Activated CD4-positive, alpha-beta memory T cell treated with anti-CD3 and anti-CD28 coated beads, Interleukin-2, amount 10 ng/mL, durations not matched to agents 7 days and 5 days (primary cell): ENCODE measurements around the gene KRT32. TPM values are rescaled to one million over a fixed set of nuclear protein-coding genes. Genes with fewer than 3 reads are reported as not detected.

Source experiments
- CTCF ChIA-PET: fragments of 350-600 bp; sonication (Branson Sonifier 250); formaldehyde crosslinking; loops from one replicate; lab custom pipeline; 2021; ENCODE audit warnings: antibody characterized with exemption, inconsistent platforms; lab: Charles Lee
- POLR2A ChIA-PET: fragments of 350-600 bp; sonication (Branson Sonifier 250); formaldehyde crosslinking; loops from one replicate; lab custom pipeline; 2021; ENCODE audit warnings: antibody characterized with exemption; lab: Charles Lee
- DNase-seq: peaks from one replicate; pipeline ENCODE4 v3.0.0-alpha.2; 2020
- H3K27ac Mint-ChIP-seq: one replicate; pipeline ENCODE4 v1.8.0; 2021; ENCODE audit warnings: mild to moderate bottlenecking, mixed read lengths
- H3K27me3 Mint-ChIP-seq: one replicate; pipeline ENCODE4 v1.8.0; 2021; ENCODE audit warnings: mixed read lengths
- H3K36me3 Mint-ChIP-seq: one replicate; pipeline ENCODE4 v1.8.0; 2021; ENCODE audit warnings: low read depth, mixed read lengths
- H3K4me1 Mint-ChIP-seq: one replicate; pipeline ENCODE4 v1.8.0; 2021; ENCODE audit warnings: mixed read lengths
- H3K4me3 Mint-ChIP-seq: one replicate; pipeline ENCODE4 v1.8.0; 2021; ENCODE audit warnings: mild to moderate bottlenecking, mixed read lengths
- H3K9me3 Mint-ChIP-seq: one replicate; pipeline ENCODE4 v1.8.0; 2021; ENCODE audit warnings: mixed read lengths
- total RNA-seq, 2 experiments: library from RNA; stranded (reverse); gene quantifications; one replicate each; pipeline ENCODE4 v1.2.3, GENCODE V29; 2021

KRT32 gene
- total RNA-seq, 2 experiments from 2014 or later: not detected

DNA sequence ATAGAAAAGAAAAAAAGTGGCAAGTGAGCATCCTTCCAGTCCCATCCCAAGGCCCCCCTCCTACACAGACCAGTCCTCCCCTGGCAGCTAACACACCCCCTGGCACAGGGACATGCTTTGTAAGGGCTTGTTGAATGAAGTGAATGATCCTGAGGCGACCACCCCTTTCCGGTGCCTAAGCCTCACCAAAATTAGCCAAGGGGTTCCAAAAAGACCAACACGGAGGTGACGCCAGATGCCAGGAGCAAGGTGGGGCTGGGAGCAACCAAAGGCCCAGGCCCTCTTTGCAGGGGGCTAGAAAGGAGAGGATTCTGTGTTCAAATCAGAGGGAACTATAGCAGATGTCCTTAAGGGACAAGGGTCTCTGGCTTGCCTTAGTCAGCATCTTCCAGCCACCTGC is 8.2 kb upstream of the KRT32 start:
- POLR2A ChIA-PET: no interaction called here
- peaks cover 8% of the 10 kb centered on the region for H3K27me3 Mint-ChIP-seq
- no peak for DNase-seq

DNA sequence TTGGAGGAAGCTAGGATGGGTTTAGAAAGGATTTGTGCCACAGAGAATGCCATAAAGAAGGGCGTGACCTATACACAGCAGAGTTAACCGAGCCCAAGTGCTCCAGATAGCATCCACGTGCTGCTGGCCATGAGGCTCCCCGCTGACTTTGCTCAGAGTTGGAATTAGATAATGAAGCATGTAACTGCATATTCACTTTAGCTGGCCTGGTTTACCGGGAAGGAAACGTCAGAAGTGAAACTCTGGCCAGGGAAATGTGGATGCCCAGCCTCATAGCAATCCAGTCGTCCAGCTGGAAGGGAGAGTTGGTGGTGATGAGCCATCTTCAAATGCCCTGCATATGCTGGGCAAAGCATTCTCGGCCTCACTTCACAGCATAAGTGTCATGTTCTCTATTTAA is 7.7 kb upstream of the KRT32 start:
- Mint-ChIP-seq H3K4me1 (no peaks in the 10 kb centered on the region), H3K36me3 (no peaks in the 10 kb centered on the region), H3K4me3 (no peak overlapping the region), H3K9me3 (no peaks in the 10 kb centered on the region), H3K27me3 (peaks cover 8% of the 10 kb centered on the region), H3K27ac (no peak overlapping the region)
- CTCF ChIA-PET: interaction anchor here (1.4 kb wide), 1 partner anchor 74 kb away, joined by 3 read pairs; no protein-coding TSS in a partner anchor
- POLR2A ChIA-PET: no interaction called here
- no peak for DNase-seq

More for the DNA sequence above, 8.2 kb upstream of the KRT32 start:
- no peaks in the 10 kb centered on the region for H3K36me3 Mint-ChIP-seq
- no peak overlapping the region for H3K4me3 Mint-ChIP-seq
- H3K9me3 Mint-ChIP-seq: no peaks in the 10 kb centered on the region
- CTCF ChIA-PET: no interaction called here
- no peaks in the 10 kb centered on the region for H3K4me1 Mint-ChIP-seq
- H3K27ac Mint-ChIP-seq: no peak overlapping the region

DNA sequence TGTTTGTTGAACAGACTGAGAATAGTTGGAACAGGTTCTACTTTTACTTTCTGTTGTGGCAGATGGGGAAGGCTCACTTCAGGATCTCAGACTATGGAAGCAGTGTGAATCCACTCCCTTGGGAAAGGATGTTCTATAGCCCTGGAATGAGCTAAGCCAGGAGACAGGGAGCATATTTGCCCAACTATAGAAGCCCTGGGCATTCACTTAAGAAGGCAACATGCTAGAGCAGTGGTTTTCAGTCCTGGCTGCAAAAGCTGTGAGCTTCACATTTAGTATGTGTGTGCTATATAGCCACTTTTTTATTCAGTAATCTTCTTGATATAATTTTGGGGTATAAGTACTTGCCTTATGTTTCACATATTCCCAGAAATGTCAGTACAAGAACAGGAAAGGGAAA is 1.2 kb upstream of the KRT32 start:
- DNase-seq: no peak
- Mint-ChIP-seq H3K36me3 (no peaks in the 10 kb centered on the region), H3K4me1 (no peaks in the 10 kb centered on the region), H3K9me3 (no peaks in the 10 kb centered on the region), H3K27ac (no peak overlapping the region), H3K27me3 (peaks cover 8% of the 10 kb centered on the region), H3K4me3 (no peak overlapping the region)
- POLR2A ChIA-PET: no interaction called here
- CTCF ChIA-PET: no interaction called here

DNA sequence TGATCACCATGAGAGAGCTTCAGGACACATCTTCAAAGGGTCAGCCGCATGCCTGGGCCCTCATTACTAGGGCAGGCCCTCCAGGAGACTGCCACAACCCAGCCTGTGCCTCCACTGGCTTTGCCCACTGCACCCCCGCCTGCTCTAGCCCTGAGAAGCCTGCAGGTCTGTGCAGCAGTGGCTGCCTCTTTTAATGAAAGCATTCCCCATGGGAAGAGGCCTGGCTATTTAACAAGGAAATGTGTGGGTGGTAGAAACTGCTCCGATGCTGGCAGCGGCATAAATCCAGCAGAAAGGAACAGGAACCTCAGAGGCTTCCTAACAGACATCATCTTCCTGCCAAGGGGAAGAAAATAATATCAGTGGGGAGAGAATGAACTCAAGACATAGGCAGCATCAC is 375 bp upstream of the KRT32 start:
- Mint-ChIP-seq H3K27ac (no peak overlapping the region), H3K36me3 (no peaks in the 10 kb centered on the region), H3K4me1 (no peaks in the 10 kb centered on the region), H3K4me3 (no peak overlapping the region), H3K9me3 (no peaks in the 10 kb centered on the region), H3K27me3 (peaks cover 6% of the 10 kb centered on the region)
- ChIA-PET CTCF (no interaction called here), POLR2A (no interaction called here)
- DNase-seq: no peak

DNA sequence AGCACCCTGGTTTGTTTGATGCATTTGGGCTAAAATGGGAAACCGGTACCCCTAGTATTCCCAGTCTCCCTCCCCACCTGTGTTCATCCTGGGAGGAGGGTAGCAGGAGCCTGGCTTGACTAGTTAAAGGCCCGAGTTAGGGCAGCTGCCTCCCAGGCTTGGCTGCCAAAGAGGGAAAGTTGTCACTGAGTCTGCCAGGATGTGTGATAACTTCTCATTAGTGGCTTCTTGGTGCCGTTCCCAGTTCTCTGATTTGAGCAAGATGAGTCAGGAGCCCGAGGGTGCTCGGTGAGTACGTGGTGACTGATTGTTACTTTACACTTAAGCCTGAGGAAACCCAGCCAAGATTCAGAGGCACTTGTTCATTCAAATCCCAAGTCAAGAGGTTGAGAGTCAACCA is 2.5 kb downstream of the KRT32 start:
- POLR2A ChIA-PET: no interaction called here
- Mint-ChIP-seq H3K4me3 (no peak overlapping the region), H3K27ac (no peak overlapping the region), H3K4me1 (no peaks in the 10 kb centered on the region), H3K9me3 (no peaks in the 10 kb centered on the region), H3K36me3 (no peaks in the 10 kb centered on the region), H3K27me3 (peaks cover 3% of the 10 kb centered on the region)
- CTCF ChIA-PET: no interaction called here
- DNase-seq: no peak

DNA sequence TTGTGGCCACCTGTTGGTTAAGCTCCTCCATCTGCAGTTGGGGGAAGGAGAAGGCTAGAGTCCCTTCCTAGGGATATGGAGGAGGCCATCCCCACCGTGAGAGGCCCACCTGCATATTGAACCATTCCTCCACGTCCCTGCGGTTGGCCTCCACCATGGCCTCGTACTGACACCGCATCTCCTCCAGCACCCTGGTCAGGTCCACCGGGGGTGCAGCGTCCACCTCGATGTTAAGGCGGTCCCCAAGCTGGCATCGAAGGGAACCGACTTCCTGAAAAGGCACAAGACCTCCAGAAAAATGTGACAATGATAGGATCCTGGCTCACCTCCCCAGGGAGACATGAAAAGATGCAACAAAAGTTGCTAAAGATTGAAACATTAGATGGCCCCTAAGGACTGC is 3.0 kb downstream of the KRT32 start:
- Mint-ChIP-seq H3K36me3 (no peaks in the 10 kb centered on the region), H3K27me3 (peaks cover 3% of the 10 kb centered on the region), H3K27ac (no peak overlapping the region), H3K4me1 (no peaks in the 10 kb centered on the region), H3K9me3 (no peaks in the 10 kb centered on the region), H3K4me3 (no peak overlapping the region)
- no peak for DNase-seq
- CTCF ChIA-PET: interaction anchor here (1.2 kb wide), 1 partner anchor 85 kb away, joined by 4 read pairs; no protein-coding TSS in a partner anchor
- POLR2A ChIA-PET: no interaction called here

DNA sequence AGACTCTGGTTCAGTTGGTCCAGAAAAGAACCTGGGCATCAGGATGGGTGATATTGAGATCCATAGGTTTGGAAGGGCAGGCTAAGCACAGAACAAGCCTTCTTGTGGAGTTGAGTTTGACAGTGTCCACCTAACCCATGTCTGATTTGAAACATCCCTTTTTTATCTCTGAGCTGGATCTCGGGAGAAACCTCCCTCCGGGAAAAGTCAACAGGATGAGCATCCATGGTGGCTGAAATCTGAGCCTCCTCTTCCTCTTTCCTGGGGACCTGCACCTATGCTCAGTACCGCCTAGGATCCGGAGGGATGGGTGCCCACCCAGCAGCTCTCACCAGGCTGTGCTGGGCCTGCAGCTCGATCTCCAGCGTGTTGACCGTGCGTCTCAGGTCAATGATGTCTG is 3.4 kb downstream of the KRT32 start:
- CTCF ChIA-PET: interaction anchor here (1.2 kb wide), 1 partner anchor 86 kb away, joined by 4 read pairs; no protein-coding TSS in a partner anchor
- no peaks in the 10 kb centered on the region for H3K9me3 Mint-ChIP-seq
- POLR2A ChIA-PET: no interaction called here
- H3K36me3 Mint-ChIP-seq: no peaks in the 10 kb centered on the region
- H3K4me1 Mint-ChIP-seq: no peaks in the 10 kb centered on the region
- no peak overlapping the region for H3K27ac Mint-ChIP-seq
- DNase-seq: no peak
- H3K27me3 Mint-ChIP-seq: peaks cover 3% of the 10 kb centered on the region
- H3K4me3 Mint-ChIP-seq: no peak overlapping the region

DNA sequence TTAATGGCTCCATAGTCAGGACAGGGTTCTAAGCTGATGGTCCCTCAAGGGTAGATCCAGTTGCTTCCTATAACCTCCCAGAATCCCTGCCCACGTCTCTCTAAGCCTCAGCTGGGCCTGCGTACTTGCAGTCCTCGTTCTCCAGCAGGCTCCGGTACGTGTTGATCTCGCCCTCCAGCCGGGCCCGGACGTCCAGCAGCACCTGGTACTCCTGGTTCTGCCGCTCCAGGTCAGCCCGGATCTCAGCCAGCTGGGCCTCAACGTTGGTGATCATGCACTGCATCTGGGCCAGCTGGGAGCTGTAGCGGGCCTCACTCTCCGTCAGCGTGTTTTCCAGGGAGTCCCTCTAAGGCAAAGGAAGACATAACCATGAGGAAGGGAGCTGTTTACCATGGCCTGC is 4.5 kb downstream of the KRT32 start:
- Mint-ChIP-seq H3K9me3 (no peaks in the 10 kb centered on the region), H3K27me3 (peaks cover 1% of the 10 kb centered on the region), H3K27ac (no peak overlapping the region), H3K4me1 (no peaks in the 10 kb centered on the region), H3K36me3 (no peaks in the 10 kb centered on the region), H3K4me3 (no peak overlapping the region)
- ChIA-PET POLR2A (no interaction called here), CTCF (interaction anchor here (0.7 kb wide), 1 partner anchor 114 kb away, joined by 4 read pairs; no protein-coding TSS in a partner anchor)
- no peak for DNase-seq

DNA sequence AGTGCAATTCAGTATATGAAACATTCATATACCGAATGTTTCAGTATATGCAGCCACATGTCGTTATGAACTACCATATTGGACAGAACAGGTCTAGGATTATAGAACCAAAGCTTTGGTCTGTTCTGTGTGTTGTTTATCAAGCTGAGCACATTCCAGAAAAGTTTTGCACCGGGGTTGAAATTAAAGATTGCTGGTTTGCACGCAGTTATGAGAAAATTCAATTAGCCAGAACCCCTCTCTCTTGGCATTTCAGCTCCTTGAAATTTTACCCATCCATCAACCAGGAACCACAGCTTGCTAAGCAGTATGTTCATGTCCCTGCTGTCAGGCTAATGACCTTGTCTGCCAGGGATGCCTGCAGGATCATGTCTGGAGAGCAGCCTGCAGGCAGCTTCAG is 9.5 kb downstream of the KRT32 start:
- Mint-ChIP-seq H3K4me3 (no peak overlapping the region), H3K27ac (no peak overlapping the region), H3K36me3 (no peaks in the 10 kb centered on the region), H3K27me3 (no peaks in the 10 kb centered on the region), H3K4me1 (no peaks in the 10 kb centered on the region), H3K9me3 (no peaks in the 10 kb centered on the region)
- DNase-seq: no peak
- POLR2A ChIA-PET: no interaction called here
- CTCF ChIA-PET: no interaction called here

DNA sequence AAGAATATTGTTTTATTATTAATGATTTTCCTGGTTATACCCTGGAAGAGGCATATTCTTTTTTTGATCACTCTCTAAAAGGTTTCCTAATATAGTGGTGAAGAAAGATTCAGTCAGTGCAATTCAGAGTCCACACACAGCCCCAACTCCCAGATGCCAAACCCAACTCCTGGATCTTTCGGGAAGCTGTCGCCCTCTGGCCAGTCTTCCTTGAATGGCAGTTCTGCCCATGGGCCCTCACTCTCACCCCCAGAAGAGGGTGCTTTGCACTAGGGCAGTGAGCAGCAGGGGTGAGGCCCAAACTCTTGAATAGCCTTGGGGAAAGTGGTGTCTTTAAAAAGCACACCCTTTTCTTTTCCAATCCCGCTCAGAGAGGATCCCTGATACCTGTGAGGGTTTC is 11.0 kb downstream of the KRT32 start:
- no peak overlapping the region for H3K27ac Mint-ChIP-seq
- no peak for DNase-seq
- no peaks in the 10 kb centered on the region for H3K27me3 Mint-ChIP-seq
- H3K9me3 Mint-ChIP-seq: no peaks in the 10 kb centered on the region
- no peaks in the 10 kb centered on the region for H3K4me1 Mint-ChIP-seq
- ChIA-PET POLR2A (no interaction called here), CTCF (no interaction called here)
- no peaks in the 10 kb centered on the region for H3K36me3 Mint-ChIP-seq
- no peak overlapping the region for H3K4me3 Mint-ChIP-seq

DNA sequence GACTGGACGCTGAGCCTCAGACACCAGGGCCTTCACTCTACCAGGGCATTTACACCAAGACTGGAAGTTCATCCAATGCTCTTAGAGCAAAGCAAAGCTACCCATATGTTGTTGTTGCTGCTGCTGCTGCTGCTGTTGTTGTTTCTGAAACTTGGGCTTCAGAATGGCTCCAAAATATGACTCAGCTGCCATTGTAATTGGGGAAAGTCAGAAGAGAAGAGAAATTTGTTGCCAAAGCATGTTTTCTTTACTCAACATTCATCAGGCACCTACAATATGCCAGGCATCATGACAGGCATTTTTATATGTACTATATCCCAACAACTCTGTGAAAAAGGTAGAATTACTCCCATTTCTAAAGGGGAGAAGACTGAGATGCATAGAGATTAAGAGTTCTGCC is 11.9 kb downstream of the KRT32 start:
- Mint-ChIP-seq H3K9me3 (no peaks in the 10 kb centered on the region), H3K27me3 (no peaks in the 10 kb centered on the region), H3K36me3 (no peaks in the 10 kb centered on the region), H3K27ac (no peak overlapping the region), H3K4me3 (no peak overlapping the region), H3K4me1 (no peaks in the 10 kb centered on the region)
- ChIA-PET CTCF (no interaction called here), POLR2A (no interaction called here)
- no peak for DNase-seq

DNA sequence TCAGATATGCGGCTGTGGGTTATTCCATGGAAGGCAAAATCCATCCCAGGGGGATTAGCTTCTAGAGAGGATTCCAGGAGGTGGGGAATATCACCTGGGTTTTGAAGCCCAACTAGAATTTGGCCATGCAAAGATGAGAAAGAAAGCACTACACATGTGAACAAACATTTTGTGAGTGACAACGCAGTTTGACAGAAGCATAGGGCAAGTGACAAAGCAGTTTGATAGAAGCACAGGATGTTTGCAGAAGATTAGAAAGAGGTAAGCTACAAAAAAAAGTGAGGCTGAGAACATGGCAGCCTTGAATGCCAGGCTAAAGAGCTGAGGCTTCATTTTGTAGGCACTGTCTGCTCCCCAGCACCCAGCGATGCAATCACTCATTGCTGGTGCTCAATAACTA is 14.1 kb downstream of the KRT32 start:
- Mint-ChIP-seq H3K9me3 (no peaks in the 10 kb centered on the region), H3K4me1 (no peaks in the 10 kb centered on the region), H3K27me3 (no peaks in the 10 kb centered on the region), H3K27ac (no peak overlapping the region), H3K4me3 (no peak overlapping the region), H3K36me3 (no peaks in the 10 kb centered on the region)
- no peak for DNase-seq
- POLR2A ChIA-PET: no interaction called here
- CTCF ChIA-PET: no interaction called here

DNA sequence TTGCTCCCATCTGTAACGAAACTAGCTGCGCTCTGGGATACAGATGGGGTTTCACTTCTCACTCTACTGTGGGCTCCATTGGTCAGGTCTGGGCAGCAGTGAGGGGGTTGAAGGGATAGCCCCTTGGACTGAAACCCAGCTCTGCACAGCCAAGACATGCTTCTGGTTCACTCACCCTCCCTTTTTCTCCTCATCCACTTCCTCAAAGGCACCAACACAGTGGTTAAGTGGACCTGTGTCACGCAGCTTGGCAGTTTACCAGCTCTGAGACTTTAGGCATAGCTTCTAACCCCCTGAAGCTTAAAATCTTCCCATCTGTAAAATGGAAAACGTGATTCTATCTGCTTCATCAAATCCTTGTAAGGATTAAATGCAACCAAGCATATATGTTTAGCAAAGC is 14.9 kb downstream of the KRT32 start:
- POLR2A ChIA-PET: no interaction called here
- H3K4me3 Mint-ChIP-seq: no peak overlapping the region
- H3K27me3 Mint-ChIP-seq: no peaks in the 10 kb centered on the region
- H3K27ac Mint-ChIP-seq: no peak overlapping the region
- H3K4me1 Mint-ChIP-seq: no peaks in the 10 kb centered on the region
- CTCF ChIA-PET: interaction anchor here (0.8 kb wide), 1 partner anchor 97 kb away, joined by 3 read pairs; no protein-coding TSS in a partner anchor
- DNase-seq: no peak
- no peaks in the 10 kb centered on the region for H3K36me3 Mint-ChIP-seq
- no peaks in the 10 kb centered on the region for H3K9me3 Mint-ChIP-seq

DNA sequence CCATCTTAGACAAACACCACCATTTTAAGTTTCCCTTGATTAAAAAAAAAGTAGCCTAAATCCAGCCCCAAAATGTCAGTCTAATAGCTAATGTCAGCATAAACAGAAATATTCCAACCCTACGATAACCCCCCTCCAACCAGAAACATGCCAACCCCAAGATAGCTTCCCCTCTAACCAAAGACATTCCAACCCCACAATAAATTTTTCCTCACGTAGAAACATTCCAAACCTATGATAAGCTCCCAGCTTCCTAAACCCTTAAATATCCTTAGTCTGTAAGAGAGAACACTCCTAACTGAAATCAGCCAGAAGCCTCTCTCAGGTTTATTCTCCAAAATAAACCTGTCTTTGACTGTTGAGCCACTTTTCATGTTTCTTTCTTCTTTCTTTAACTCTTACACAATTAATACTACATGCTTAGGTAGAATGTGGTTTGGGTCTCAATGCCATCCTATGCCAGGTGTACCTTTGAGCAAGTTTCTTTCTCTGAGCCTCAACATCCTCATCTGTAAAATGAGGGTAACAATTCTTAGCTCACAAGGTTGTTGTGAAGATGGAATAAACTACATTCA is 15.9 kb downstream of the KRT32 start:
- ChIA-PET POLR2A (no interaction called here), CTCF (no interaction called here)
- Mint-ChIP-seq H3K36me3 (no peaks in the 10 kb centered on the region), H3K27ac (no peak overlapping the region), H3K4me1 (no peaks in the 10 kb centered on the region), H3K9me3 (no peaks in the 10 kb centered on the region), H3K27me3 (no peaks in the 10 kb centered on the region), H3K4me3 (no peak overlapping the region)
- no peak for DNase-seq
